Fibroblast of skin of back (primary cell): Measurements from ENCODE around the gene EIF3B. TPM values are rescaled to one million over a fixed set of nuclear protein-coding genes. Genes with fewer than 3 reads are reported as not detected.
"Not testable (repeated sequence)": the region's sequence is repeated elsewhere in the genome, so short reads cannot be mapped to it uniquely, and the experiment has no call there.

Source experiments
- DNase-seq: peaks from one replicate; pipeline ENCODE4 v3.0.0-alpha.2; 2013
- polyA plus RNA-seq, 2 experiments: library from polyadenylated mRNA; unstranded; fragments of 120-200 nt; gene quantifications; one replicate each; pipeline ENCODE4 v1.2.1, GENCODE V29; 2013; ENCODE audit not compliant: insufficient read length in 2 of 2

The EIF3B gene
- 159 TPM for polyA plus RNA-seq (2013, experiment 1 of 2; ENCODE audit: insufficient read length)
- polyA plus RNA-seq (2013, experiment 2 of 2; ENCODE audit: insufficient read length) = 104 TPM

GRCh38 chr7:2354186-2354938 lies at the start of gene EIF3B:
TSS of gene EIF3B (plus strand) at chr7:2354827. CDS start at chr7:2354922, 95 bp downstream.
- peak; percentile 92 for DNase-seq

- DNase-seq = not testable (repeated sequence)
These were observed 49.4 kb upstream of the EIF3B start for GRCh38 chr7:2305258-2305657.

DNA sequence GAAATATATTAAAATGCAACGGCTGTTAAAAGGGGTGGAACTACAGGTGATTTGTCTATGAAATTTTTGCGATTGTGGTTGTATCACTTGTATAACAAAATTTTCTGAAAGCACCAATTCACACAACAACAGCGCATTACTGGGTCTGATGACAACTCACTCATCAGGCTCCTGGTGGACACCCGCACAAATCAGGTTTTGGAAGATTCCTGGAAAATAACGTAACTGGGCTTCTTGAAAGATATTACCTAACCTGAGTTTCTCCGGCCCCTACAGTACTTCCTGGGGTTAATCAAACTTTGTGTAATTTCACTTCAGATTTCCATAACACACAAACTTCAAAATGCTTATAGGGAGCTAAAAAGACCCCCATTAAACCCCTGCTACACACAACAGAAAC lies 47.9 kb upstream of the EIF3B start:
- DNase-seq = no peak

DNA sequence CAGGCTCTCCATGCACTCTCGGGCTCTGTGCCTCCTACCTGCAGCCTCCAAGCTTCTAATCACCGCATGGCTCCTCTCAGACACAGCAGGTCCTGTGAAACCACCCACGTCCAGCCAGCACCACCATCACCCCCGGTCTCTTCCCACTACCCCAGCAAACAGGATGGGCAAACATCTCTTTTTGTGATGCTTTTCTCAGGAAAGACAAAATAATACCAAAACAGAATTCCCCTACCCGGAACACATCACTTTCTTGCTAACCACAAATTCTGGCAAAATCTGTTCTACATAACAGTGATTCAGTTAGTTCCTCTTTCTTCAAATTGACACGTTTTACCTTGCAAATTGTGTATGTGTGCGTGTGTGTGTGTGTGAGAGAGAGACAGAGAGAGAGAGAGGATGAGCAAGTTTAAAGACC lies 46.9 kb upstream of the EIF3B start:
- DNase-seq = no peak

DNA sequence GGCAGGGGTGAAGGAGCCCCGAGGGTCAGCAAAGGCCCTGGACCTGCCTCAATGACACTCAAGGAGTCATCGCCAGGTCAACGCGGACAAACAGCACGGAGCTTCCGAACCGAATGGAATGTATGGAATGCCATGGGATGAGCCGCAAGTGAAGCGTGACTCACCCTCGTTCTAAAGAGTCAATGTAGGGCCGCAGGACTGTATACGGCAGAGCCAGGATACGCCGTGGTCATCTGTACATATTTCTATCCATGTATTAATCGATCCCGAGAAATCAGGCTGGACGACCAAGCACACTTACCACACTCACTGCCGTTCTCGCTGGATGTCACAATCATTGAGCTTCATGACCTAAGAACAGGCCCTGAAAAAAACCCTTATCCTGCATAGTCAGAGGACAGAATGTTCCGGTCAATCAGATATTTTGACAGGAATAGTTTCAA lies 44.7 kb upstream of the EIF3B start:
- peak; percentile 85 for DNase-seq

- no peak for DNase-seq
These were observed 42.2 kb upstream of the EIF3B start for GRCh38 chr7:2312267-2312929.

DNA sequence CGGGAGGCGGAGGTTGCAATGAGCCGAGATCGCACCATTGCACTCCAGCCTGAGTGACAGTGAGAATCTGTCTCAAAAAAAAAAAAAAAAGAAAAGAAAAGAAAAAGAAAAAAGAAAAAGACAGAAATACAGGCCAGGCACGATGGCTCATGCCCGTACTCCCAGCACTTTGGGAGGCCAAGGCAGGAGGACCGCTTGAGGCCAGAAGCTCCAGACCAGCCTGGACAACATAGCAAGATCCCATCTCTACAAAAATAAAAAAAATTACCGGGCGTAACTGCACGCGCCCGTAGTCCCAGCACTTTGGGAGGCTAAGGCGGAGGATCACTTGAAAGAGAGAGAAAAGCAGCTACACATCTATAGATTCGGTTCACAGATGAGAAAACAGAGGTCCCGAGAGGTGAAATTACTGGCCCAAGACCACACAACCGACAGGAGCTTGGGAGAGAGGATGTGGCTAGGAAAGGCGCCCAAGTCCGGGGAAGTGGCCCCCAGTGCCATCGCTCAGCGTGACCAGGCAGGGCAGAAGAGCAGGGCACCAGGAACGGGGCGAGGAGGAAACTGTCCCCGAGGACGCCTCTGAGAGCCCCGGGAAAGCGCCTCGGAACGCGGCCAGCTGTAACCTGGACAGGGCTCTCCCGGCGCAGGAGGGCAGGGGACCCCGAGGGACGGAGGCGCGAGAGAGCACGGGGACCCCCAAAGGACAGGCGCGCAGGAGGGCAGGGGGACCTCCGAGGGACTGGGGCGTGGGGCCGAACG lies 41.0 kb upstream of the EIF3B start:
- no peak for DNase-seq

- DNase-seq = peak; percentile 79
These were observed 40.2 kb upstream of the EIF3B start, which contains the start of gene SNX8 for GRCh38 chr7:2314209-2314955. TSS of gene SNX8 (minus strand) at chr7:2314441. CDS start at chr7:2314421, 20 bp downstream.

DNA sequence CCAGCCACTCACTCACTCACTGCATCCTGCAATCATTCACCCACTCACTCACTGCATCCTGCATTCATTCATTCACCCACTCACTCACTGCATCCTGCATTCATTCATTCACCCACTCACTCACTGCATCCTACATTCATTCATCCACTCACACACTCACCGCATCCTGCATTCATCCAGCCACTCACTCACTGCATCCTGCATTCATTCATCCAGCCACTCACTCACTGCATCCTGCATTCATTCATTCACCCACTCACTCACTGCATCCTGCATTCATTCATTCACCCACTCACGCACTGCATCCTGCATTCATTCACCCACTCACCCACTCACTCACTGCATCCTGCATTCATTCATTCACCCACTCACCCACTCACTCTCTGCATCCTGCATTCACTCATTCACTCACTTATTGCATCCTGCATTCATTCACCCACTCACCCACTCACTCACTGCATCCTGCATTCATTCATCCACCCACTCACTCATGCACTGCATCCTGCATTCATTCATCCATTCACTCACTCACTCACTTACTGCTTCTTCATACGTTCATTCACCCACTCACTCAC lies 39.6 kb upstream of the EIF3B start:
- DNase-seq = not testable (repeated sequence)

DNA sequence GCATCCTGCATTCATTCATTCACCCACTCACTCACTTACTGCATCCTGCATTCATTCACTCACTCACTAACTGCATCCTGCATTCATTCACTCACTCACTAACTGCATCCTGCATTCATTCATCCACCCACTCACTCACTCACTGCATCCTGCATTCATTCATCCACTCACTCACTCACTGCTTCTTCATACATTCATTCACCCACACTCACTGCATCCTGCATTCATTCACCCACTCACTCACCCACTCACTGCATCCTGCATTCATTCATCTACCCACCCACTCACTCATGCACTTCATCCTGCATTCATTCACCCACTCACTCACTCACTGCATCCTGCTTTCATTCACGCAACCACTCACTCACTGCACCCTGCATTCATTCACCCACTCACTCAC lies 38.8 kb upstream of the EIF3B start:
- DNase-seq = no peak

DNA sequence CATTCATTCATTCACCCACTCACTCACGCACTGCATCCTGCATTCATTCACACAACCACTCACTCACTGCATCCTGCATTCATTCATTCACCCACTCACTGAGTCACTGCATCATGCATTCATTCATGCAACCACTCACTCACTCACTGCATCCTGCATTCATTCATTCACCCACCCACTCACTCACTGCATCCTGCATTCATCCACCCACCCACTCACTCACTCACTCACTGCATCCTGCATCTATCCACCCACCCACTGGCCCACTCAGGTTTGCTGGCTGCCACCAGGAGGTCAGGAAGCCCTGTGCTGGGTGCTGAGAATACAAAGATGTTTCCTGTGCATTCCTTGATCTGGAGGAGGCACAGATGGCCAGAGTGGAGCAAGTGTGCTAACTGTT lies 38.0 kb upstream of the EIF3B start:
- DNase-seq = no peak

- no peak for DNase-seq
These were observed 36.9 kb upstream of the EIF3B start for GRCh38 chr7:2317556-2318293.

- no peak for DNase-seq
These were observed 33.6 kb upstream of the EIF3B start for GRCh38 chr7:2321020-2321419.

GRCh38 chr7:2325162-2325561 lies 29.5 kb upstream of the EIF3B start:
- no peak for DNase-seq

DNA sequence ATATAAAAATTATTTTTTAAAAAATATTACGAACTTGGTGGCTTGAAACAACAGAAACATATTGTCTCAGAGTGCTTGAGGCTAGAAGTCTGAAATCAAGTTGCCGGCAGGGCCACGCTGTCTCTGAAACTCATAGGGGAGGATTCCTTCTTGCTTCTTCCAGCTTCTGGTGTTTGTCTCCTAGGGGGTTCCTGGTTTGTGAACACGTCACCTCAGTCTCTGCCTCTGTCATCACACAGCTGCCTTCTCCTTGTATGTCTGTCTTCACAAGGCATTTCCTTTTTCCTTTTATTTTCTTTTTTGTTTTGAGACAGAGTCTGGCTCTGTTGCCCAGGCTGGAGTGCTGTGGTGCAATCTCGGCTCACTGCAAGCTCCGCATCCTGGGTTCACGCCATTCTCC lies 27.7 kb upstream of the EIF3B start:
- no peak for DNase-seq

DNA sequence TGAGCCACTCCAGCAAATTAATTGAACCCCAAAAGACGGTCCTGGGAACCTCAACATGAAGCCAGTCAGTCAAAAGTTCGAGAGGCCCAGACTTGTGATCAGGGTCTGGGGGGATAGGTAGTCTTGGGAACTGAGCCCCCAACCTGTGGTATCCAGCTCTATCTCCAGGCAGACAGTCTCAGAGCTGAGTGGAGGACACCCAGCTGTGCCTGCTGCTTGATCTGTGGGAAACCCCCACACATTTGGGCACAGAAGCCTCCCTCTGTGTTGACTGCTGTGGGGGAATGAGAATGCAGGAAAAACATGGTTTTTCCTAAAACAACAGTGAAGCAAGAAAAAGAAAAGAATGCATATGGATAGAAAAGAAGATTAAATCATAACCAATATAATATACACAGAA lies 24.1 kb upstream of the EIF3B start:
- DNase-seq = no peak

GRCh38 chr7:2331707-2332106 lies 22.9 kb upstream of the EIF3B start:
- DNase-seq = no peak

DNA sequence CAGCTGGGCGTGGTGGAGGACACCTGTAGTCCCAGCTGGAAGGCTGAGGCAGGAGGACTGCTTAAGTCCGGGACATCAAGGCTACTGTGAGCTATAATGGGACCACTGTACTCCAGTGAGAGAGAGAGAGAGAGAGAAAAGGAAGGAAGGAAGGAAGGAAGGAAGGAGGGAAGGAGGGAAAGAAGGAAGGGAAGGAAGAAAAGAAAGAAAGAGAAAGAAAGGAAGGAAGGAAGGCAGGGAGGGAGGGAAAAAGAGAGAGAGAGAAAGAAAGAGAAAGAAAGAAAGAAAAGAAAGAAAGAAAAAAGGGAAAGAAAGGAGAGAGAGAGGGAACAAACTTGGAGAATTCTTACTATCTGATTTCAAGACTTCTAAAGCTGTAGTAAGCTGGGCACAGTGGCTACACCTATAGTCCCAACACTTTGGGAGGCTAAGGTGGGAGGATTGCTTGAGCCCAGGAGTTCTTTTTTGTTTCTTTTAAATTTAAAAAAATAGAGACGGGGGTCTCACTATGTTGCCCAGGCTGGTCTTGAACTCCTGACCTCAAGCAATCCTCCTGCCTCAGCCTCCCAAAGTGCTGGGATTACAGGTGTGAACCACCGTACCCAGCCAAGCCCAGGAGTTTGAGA lies 21.9 kb upstream of the EIF3B start:
- DNase-seq = not testable (repeated sequence)

DNA sequence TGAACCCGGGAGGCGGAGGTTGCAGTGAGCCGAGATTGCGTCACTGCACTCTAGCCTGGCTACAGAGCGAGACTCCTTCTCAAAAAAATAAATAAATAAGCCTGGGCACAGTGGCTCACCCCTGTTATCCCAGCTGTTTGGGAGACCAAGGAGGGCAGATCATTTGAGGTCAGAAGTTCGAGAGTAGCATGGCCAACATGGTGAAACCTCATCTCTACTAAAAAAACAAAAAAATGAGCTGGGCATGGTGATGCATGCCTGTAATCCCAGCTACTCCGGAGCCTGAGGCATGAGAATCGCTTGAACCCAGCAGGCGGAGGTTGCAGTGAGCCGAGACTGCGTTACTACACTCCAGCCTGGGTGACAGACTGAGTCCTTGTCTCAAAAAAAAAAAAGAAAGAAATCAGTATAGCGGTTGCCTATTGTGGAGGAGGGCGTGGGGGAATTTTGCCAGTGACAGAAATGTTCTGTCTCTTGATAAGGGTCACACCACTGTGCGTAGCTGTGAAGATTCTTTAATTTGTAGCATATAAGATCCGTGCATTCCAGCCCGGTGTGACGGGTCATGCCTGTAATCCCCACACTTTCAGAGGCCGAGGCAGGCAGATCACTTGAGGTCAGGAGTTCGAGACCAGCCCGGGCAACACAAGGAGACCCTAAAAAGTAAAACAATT lies 17.9 kb upstream of the EIF3B start:
- DNase-seq = no peak
